Measurements from ENCODE around the gene UBE2J2.

UBE2J2 gene

DNA sequence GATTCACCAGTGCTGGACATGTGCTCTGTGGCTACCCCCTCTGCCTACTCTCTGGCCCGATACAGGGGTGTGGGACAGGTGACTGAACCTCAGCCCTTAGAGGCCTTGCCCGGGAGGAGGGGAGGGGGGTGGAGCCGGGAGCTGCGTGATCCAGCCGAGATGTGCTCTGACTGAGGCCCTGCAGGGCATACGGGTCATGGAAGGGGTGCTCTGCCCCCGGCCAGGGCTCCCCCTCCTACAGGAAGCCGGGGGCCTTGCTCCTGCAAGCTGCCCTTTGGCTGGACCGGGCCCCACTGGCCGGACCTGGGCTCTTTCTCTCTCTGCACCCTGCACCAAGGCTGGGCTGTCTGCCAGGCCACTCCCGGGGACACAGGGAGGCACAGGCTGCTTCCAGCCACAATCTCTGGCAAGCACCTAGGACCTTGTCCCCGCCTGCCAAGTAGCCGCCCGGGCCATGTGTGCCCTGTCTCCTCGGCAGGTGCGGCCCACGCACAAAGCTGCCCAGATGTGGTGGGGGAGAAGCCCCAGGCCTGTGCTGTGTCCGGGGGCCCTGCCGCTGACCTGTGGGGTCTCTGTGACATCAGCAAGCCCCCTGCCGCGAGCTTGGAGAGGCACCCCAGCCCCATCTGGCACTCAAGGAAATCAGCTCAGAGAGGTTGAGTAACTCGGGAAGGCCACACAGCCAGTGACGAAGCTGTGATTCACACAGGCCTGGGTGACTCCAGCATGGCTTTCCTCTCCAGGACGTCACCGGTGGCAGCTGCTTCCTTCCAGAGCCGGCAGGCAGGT, 8.1 kb upstream of the UBE2J2 start:
- Histone ChIP-seq H3K27ac (ENCODE audit: low read length) (no peak overlapping the region), H3K4me2 (ENCODE audit: insufficient read depth, low read length) (no peak overlapping the region), H4K20me1 (ENCODE audit: insufficient read depth, low read length) (no peaks in the 10 kb centered on the region), H3K4me1 (ENCODE audit: insufficient read depth, low read length) (no peaks in the 10 kb centered on the region), H3K36me3 (ENCODE audit: insufficient read depth, low read length) (no peaks in the 10 kb centered on the region), H3K27me3 (ENCODE audit: insufficient read depth, low read length, poor library complexity) (no peaks in the 10 kb centered on the region), H3K79me2 (ENCODE audit: insufficient read depth, low read length) (no peaks in the 10 kb centered on the region), H3K9ac (ENCODE audit: low read depth, low read length) (no peak overlapping the region), H2AFZ (ENCODE audit: low read depth, low read length) (no peak overlapping the region), H3K9me3 (ENCODE audit: insufficient read depth, low read length, severe bottlenecking) (no peaks in the 10 kb centered on the region), H3K4me3 (ENCODE audit: low read depth in 1 of 2, low read length in 2 of 2) (no peak overlapping the region)
- no peak for DNase-seq
- TF ChIP-seq, protein P1, sequence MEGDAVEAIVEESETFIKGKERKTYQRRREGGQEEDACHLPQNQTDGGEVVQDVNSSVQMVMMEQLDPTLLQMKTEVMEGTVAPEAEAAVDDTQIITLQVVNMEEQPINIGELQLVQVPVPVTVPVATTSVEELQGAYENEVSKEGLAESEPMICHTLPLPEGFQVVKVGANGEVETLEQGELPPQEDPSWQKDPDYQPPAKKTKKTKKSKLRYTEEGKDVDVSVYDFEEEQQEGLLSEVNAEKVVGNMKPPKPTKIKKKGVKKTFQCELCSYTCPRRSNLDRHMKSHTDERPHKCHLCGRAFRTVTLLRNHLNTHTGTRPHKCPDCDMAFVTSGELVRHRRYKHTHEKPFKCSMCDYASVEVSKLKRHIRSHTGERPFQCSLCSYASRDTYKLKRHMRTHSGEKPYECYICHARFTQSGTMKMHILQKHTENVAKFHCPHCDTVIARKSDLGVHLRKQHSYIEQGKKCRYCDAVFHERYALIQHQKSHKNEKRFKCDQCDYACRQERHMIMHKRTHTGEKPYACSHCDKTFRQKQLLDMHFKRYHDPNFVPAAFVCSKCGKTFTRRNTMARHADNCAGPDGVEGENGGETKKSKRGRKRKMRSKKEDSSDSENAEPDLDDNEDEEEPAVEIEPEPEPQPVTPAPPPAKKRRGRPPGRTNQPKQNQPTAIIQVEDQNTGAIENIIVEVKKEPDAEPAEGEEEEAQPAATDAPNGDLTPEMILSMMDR (IDR thresholded peaks at IDR 0.05; ENCODE audit: borderline replicate concordance, extremely low read depth, low read length, poor library complexity, severe bottlenecking), result no peak
- no peak for TF ChIP-seq EZH2 (IDR thresholded peaks at IDR 0.05; ENCODE audit: borderline replicate concordance, low read depth, low read length, severe bottlenecking)
- no peak for ATAC-seq (ENCODE audit: insufficient read depth, low read depth)

DNA sequence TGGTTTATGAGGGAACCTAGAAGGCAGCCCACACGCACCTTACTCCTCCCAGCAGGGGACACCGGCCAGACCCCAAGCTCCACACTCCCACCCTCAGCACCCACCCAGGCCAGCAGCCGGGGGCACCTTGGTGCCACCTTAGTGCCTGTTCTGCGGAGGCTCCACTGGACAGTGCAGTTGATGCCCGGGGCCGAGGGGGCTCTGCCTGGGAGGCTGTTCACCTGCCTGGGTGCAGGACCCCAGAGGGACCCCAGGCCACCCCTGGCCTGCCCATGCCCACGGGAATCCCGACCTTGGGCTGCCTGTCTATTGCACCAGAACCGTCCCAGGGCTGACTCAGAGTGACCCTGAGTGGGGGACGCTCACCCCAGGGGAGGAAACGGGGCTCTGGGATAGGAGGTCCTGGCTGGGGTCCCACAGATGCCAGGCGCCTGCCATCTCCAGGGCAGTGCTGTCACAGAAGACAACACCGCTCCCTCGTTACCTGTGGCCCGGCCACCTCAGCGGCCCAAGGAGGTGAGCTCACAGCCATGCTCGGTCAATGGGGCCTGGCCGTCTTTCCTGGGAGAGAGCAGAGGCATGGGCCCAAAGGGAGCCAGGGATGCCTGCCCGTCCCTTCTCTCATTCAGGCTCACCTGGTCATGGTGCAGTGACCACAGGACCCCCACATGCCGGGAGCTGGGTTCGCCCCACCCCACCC, 7.3 kb upstream of the UBE2J2 start:
- DNase-seq, result no peak
- no peaks in the 10 kb centered on the region for H3K79me2 ChIP-seq (ENCODE audit: insufficient read depth, low read length)
- no peak overlapping the region for H3K4me3 ChIP-seq (ENCODE audit: low read depth in 1 of 2, low read length in 2 of 2)
- no peaks in the 10 kb centered on the region for H4K20me1 ChIP-seq (ENCODE audit: insufficient read depth, low read length)
- H3K36me3 ChIP-seq (ENCODE audit: insufficient read depth, low read length), result no peaks in the 10 kb centered on the region
- H3K27me3 ChIP-seq (ENCODE audit: insufficient read depth, low read length, poor library complexity), result no peaks in the 10 kb centered on the region
- H3K4me1 ChIP-seq (ENCODE audit: insufficient read depth, low read length), result no peaks in the 10 kb centered on the region
- H3K9me3 ChIP-seq (ENCODE audit: insufficient read depth, low read length, severe bottlenecking), result no peaks in the 10 kb centered on the region
- H3K9ac ChIP-seq (ENCODE audit: low read depth, low read length), result no peak overlapping the region
- TF ChIP-seq EZH2 (IDR thresholded peaks at IDR 0.05; ENCODE audit: borderline replicate concordance, low read depth, low read length, severe bottlenecking), result no peak
- TF ChIP-seq, protein P1 (IDR thresholded peaks at IDR 0.05; ENCODE audit: borderline replicate concordance, extremely low read depth, low read length, poor library complexity, severe bottlenecking), result no peak
- no peak for ATAC-seq (ENCODE audit: insufficient read depth, low read depth)
- H3K27ac ChIP-seq (ENCODE audit: low read length), result no peak overlapping the region
- H3K4me2 ChIP-seq (ENCODE audit: insufficient read depth, low read length), result no peak overlapping the region
- no peak overlapping the region for H2AFZ ChIP-seq (ENCODE audit: low read depth, low read length)

DNA sequence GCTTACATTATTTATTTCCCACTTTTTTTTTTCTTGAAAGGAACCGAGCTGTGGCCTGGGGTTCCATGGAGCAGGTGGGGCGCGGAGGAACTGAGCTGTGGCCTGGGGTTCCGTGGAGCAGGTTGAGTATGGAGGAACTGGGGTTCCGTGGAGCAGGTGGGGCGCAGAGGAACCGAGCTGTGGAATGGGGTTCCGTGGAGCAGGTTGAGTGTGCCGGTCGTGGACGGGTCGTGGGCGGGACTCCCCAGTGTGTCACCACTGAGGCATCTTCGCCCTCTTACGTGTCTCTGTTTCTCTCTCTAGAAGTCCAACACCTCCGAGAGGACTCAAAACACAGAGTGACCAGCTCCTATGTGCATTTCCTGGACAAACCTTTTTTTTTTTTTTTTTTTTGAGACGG, 5.4 kb upstream of the UBE2J2 start:
- Histone ChIP-seq H3K4me2 (ENCODE audit: insufficient read depth, low read length) (no peak overlapping the region), H2AFZ (ENCODE audit: low read depth, low read length) (no peak overlapping the region), H3K9me3 (ENCODE audit: insufficient read depth, low read length, severe bottlenecking) (no peaks in the 10 kb centered on the region), H3K9ac (ENCODE audit: low read depth, low read length) (no peak overlapping the region), H3K27ac (ENCODE audit: low read length) (no peak overlapping the region), H4K20me1 (ENCODE audit: insufficient read depth, low read length) (no peaks in the 10 kb centered on the region), H3K36me3 (ENCODE audit: insufficient read depth, low read length) (no peaks in the 10 kb centered on the region), H3K79me2 (ENCODE audit: insufficient read depth, low read length) (peaks cover 7% of the 10 kb centered on the region), H3K27me3 (ENCODE audit: insufficient read depth, low read length, poor library complexity) (no peaks in the 10 kb centered on the region), H3K4me1 (ENCODE audit: insufficient read depth, low read length) (peaks cover 14% of the 10 kb centered on the region), H3K4me3 (ENCODE audit: low read depth in 1 of 2, low read length in 2 of 2) (no peak overlapping the region)
- no peak for DNase-seq
- no peak for ATAC-seq (ENCODE audit: insufficient read depth, low read depth)
- no peak for TF ChIP-seq EZH2 (IDR thresholded peaks at IDR 0.05; ENCODE audit: borderline replicate concordance, low read depth, low read length, severe bottlenecking)
- TF ChIP-seq, protein P1 (IDR thresholded peaks at IDR 0.05; ENCODE audit: borderline replicate concordance, extremely low read depth, low read length, poor library complexity, severe bottlenecking), result no peak

Data from DND-41 (cell line).